Activated T-cell treated with anti-CD3 and anti-CD28 coated beads, Interleukin-2, amount 50 U/mL, for 48 hours (primary cell): ENCODE measurements around the gene DTL.

ENCODE experiments used
- DNase-seq, 2 experiments: peaks; one replicate each; pipeline ENCODE4 v3.0.0-alpha.2; 2020

The DTL gene

GRCh38 chr1:212035835-212036605 lies 472 bp downstream of the DTL start:
- no peak for DNase-seq

- DNase-seq: no peak
These were observed 2.4 kb downstream of the DTL start for GRCh38 chr1:212037900-212038299.

- DNase-seq: no peak
These were observed 4.1 kb downstream of the DTL start for GRCh38 chr1:212039622-212040021.

GRCh38 chr1:212040629-212041412 lies 5.3 kb downstream of the DTL start:
- DNase-seq: no peak

GRCh38 chr1:212042436-212042835 lies 6.9 kb downstream of the DTL start:
- no peak for DNase-seq

GRCh38 chr1:212044851-212045250 lies 9.3 kb downstream of the DTL start:
- no peak for DNase-seq

GRCh38 chr1:212045981-212046380 lies 10.4 kb downstream of the DTL start:
- no peak for DNase-seq

- DNase-seq: no peak
These were observed 18.4 kb downstream of the DTL start for GRCh38 chr1:212053993-212054392.

GRCh38 chr1:212055333-212055732 lies 19.8 kb downstream of the DTL start:
- DNase-seq: no peak

- DNase-seq: no peak
These were observed 25.3 kb downstream of the DTL start for GRCh38 chr1:212060632-212061472.

GRCh38 chr1:212062832-212063438 lies 27.4 kb downstream of the DTL start:
- DNase-seq: no peak

- no peak for DNase-seq
These were observed 32.2 kb downstream of the DTL start for GRCh38 chr1:212067787-212068186.

GRCh38 chr1:212070720-212071302 lies 35.3 kb downstream of the DTL start:
- no peak for DNase-seq

GRCh38 chr1:212072047-212072446 lies 36.5 kb downstream of the DTL start:
- no peak for DNase-seq

- no peak for DNase-seq
These were observed 37.9 kb downstream of the DTL start for GRCh38 chr1:212073490-212073889.

GRCh38 chr1:212074313-212074712 lies 38.8 kb downstream of the DTL start:
- no peak for DNase-seq

- no peak for DNase-seq
These were observed 39.3 kb downstream of the DTL start for GRCh38 chr1:212074856-212075255.

GRCh38 chr1:212077028-212077427 lies 41.5 kb downstream of the DTL start:
- no peak for DNase-seq

- no peak for DNase-seq
These were observed 43.3 kb downstream of the DTL start for GRCh38 chr1:212078826-212079225.

GRCh38 chr1:212082765-212083406 lies 47.3 kb downstream of the DTL start:
- no peak for DNase-seq

GRCh38 chr1:212089560-212090163 lies 54.1 kb downstream of the DTL start:
- no peak for DNase-seq
